AG04450 (cell line): ENCODE measurements around the gene ADAMTS19. TPM values are rescaled to one million over a fixed set of nuclear protein-coding genes. Genes with fewer than 3 reads are reported as not detected.
"Not testable (repeated sequence)": the region's sequence is repeated elsewhere in the genome, so short reads cannot be mapped to it uniquely, and the experiment has no call there.

Source experiments
- CTCF ChIA-PET: fragments of 300-600, 350-600 bp; formaldehyde crosslinking; extraction: SDS; loops from one replicate; lab custom pipeline; 2022; ENCODE audit warnings: antibody characterized with exemption, inconsistent platforms; lab: Charles Lee
- POLR2A ChIA-PET: fragments of 350-600 bp; formaldehyde crosslinking; extraction: SDS; loops from one replicate; lab custom pipeline; 2021; ENCODE audit warnings: antibody characterized with exemption, inconsistent platforms; lab: Yijun Ruan, JAX
- DNase-seq: peaks from one replicate; pipeline ENCODE4 v3.0.0-alpha.2; 2011; ENCODE audit warnings: low read depth, low spot score
- H3K27ac ChIP-seq: one replicate; pipeline ENCODE4 v1.5.1; 2012; ENCODE audit warnings: low read depth, low read length, control low read depth
- H3K27me3 ChIP-seq: one replicate; pipeline ENCODE4 v1.6.0; 2012; ENCODE audit warnings: low read length; ENCODE audit not compliant: control insufficient read depth, insufficient read depth
- H3K4me3 ChIP-seq: 2 replicates; pipeline ENCODE4 v1.5.1; 2011; ENCODE audit warnings: mild to moderate bottlenecking, low read depth, low read length, control low read depth
- H3K9me3 ChIP-seq: 2 replicates; pipeline ENCODE4 v1.5.1; 2012; ENCODE audit warnings: low read length; ENCODE audit not compliant: control insufficient read depth, insufficient read depth
- polyA plus RNA-seq: library from polyadenylated mRNA; depleted of rRNA; stranded (reverse); fragments of >200 nt; gene quantifications from 2 replicates; pipeline ENCODE4 v1.2.3, GENCODE V29; 2011
- TF ChIP-seq, protein P1 (sequence below): IDR thresholded peaks from 2 replicates; pipeline ENCODE4 v1.5.1; 2011; ENCODE audit warnings: low read depth, low read length, control low read depth, inconsistent platforms

The ADAMTS19 gene
- polyA plus RNA-seq, 1 experiment = 0.02 TPM

DNA sequence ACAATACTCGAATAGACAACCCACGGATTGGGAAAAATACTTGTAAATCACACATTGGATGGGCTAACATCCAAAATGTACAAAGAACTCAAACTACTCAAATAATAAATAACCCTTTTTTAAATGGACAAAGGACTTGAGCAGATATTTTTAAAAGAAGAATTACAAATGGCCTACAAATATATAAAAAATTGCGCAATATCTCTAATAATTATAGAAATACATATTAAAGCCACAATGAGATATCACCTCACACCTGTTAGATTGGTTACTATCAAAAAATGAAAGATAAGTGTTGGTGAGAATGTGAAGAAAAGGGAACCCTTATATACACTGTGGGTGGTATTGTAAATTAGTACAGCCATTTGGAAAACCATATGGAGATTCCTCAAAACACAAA lies 40.8 kb upstream of the ADAMTS19 start:
- Histone ChIP-seq H3K27me3 (no peaks in the 10 kb centered on the region), H3K27ac (no peak overlapping the region), H3K9me3 (no peaks in the 10 kb centered on the region), H3K4me3 (no peak overlapping the region)
- no peak for DNase-seq
- POLR2A ChIA-PET = no interaction called here
- CTCF ChIA-PET = no interaction called here
- TF ChIP-seq, protein P1, sequence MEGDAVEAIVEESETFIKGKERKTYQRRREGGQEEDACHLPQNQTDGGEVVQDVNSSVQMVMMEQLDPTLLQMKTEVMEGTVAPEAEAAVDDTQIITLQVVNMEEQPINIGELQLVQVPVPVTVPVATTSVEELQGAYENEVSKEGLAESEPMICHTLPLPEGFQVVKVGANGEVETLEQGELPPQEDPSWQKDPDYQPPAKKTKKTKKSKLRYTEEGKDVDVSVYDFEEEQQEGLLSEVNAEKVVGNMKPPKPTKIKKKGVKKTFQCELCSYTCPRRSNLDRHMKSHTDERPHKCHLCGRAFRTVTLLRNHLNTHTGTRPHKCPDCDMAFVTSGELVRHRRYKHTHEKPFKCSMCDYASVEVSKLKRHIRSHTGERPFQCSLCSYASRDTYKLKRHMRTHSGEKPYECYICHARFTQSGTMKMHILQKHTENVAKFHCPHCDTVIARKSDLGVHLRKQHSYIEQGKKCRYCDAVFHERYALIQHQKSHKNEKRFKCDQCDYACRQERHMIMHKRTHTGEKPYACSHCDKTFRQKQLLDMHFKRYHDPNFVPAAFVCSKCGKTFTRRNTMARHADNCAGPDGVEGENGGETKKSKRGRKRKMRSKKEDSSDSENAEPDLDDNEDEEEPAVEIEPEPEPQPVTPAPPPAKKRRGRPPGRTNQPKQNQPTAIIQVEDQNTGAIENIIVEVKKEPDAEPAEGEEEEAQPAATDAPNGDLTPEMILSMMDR = no peak

DNA sequence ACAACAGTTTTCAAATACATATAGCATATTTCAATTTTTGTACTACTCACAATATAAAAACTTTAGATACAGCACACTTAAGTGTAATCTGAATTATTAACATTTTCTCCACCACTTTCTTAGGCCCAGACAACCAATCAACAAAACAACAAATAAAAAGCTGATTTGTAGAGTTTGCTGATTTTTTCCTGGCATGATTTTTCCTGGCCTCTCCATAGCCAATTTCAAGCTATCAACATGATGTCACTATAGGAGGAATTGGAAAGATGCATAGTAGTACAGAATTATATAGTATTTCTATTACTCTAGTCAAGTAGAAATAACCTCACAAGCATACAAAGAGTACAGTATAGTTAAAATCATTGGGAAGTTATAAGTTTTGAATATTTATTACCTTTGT lies 35.1 kb upstream of the ADAMTS19 start:
- Histone ChIP-seq H3K9me3 (no peaks in the 10 kb centered on the region), H3K27ac (no peak overlapping the region), H3K4me3 (no peak overlapping the region), H3K27me3 (no peaks in the 10 kb centered on the region)
- ChIA-PET POLR2A (no interaction called here), CTCF (no interaction called here)
- TF ChIP-seq, protein P1 = no peak
- DNase-seq = no peak

DNA sequence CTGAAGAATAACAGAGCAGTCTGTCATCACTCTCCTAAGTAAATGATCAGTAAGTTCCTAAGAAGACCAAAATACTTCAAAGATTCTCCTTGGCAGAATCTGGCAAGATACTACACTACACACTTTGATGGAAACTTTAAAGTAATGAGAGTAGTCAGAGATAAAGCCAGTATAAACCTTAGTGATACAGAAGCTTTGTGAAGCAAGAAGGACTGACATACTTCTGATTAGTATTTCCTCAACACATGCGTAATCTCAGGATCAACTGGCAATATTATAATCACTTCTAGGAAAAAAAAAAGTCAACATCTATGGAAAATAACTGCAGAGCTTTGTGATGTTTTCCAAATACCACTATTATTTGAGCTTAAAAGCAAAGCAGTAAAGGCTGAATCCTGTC lies 34.0 kb upstream of the ADAMTS19 start:
- TF ChIP-seq, protein P1 = no peak
- ChIA-PET POLR2A (no interaction called here), CTCF (no interaction called here)
- Histone ChIP-seq H3K27ac (no peak overlapping the region), H3K4me3 (no peak overlapping the region), H3K27me3 (no peaks in the 10 kb centered on the region), H3K9me3 (no peaks in the 10 kb centered on the region)
- DNase-seq = no peak

DNA sequence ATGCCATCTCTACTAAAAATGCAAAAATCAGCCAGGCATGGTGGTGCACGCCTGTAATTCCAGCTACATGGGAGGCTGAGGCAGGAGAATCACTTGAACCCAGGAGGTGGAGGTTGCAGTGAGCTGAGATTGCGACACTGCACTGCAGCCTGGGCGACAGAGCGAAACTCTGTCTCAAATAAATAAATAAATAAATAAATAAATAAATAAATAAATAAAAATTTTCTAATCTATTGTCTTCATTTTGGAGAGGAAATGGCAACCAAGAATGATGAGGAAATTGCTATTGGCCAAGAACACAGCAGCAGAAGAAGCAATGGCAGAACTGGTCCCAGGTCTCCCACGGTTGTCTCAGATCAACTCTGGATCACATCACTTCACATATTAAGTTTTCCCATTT lies 31.5 kb upstream of the ADAMTS19 start:
- CTCF ChIA-PET, H3K27me3 ChIP-seq, H3K27ac ChIP-seq, DNase-seq, H3K4me3 ChIP-seq, H3K9me3 ChIP-seq, POLR2A ChIA-PET: not testable (repeated sequence)

DNA sequence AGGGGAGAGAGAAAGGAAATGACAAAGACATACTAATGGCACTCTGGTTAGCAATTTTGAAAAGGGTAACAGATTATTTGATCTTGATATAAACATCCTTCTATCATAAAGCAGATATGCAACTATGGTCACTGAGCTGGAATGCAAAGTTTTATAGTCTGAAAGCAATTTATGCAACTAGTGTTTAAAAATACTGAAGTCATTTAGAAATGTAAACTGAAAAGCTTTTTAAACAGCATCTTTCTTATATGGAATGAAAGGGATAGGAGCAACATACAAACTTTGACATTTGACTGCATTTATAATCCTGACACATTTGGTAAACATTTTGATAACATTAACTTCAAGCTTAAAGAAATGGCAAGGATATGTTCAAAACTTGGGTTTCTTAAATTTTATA lies 28.7 kb upstream of the ADAMTS19 start:
- DNase-seq = no peak
- TF ChIP-seq, protein P1 = no peak
- CTCF ChIA-PET = no interaction called here
- no peaks in the 10 kb centered on the region for H3K27me3 ChIP-seq
- POLR2A ChIA-PET = no interaction called here
- no peaks in the 10 kb centered on the region for H3K9me3 ChIP-seq
- no peak overlapping the region for H3K27ac ChIP-seq
- no peak overlapping the region for H3K4me3 ChIP-seq

DNA sequence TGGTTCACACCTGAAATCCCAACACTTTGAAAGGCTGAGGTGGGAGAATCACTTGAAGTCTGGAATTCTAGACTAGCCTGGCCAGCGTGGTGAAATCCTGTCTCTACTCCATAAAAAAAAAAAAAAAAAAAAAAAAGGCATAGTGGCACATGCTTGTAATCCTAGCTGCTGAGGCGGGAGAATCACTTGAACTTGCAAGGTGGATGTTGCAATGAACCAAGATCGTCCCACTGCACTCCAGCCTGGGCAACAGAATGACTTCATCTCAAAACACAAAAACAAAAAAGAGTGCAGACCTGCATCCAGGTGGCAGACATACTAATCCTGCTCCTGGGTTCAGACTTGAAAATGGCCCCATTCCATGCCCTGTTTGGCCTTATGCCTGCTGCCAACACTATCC lies 21.8 kb upstream of the ADAMTS19 start:
- Histone ChIP-seq H3K27me3 (no peaks in the 10 kb centered on the region), H3K27ac (no peak overlapping the region), H3K4me3 (no peak overlapping the region), H3K9me3 (no peaks in the 10 kb centered on the region)
- DNase-seq = no peak
- POLR2A ChIA-PET = no interaction called here
- TF ChIP-seq, protein P1 = no peak
- CTCF ChIA-PET = no interaction called here
